ENCODE data around the gene TMEM233.

Gene TMEM233

DNA sequence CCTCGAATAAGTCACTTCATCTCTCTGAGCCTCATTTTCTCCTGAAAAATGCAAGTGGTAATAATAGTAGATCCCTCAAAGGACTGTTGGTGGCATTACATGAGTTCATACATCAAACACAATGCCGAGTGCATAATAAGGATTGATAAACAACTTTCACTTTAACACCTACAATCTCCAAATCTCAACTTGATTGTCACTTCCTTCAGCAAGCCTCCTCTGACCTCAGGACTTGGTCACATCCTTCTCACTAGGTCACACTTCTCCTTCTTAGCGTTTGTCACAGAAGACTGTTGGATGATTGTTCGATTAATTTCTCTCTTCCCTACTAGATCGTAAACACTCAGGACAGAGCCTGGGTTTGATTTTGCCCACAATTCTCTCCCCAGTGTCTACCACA lies 66.5 kb downstream of the TMEM233 start:
- Histone ChIP-seq H3K9me3 (ENCODE audit: control insufficient read depth, insufficient read depth, low read length) (no peaks in the 10 kb centered on the region), H4K20me1 (ENCODE audit: control insufficient read depth, insufficient read depth, low read depth, low read length) (no peaks in the 10 kb centered on the region), H3K4me1 (ENCODE audit: control insufficient read depth, low read length) (peaks cover 5% of the 10 kb centered on the region), H3K27me3 (ENCODE audit: control insufficient read depth, low read length) (no peaks in the 10 kb centered on the region), H3K27ac (ENCODE audit: low read depth, low read length) (no peak overlapping the region), H3K9me2 (replicated peaks; ENCODE audit: control insufficient read depth, low read length) (no peaks in the 10 kb centered on the region), H3F3A (ENCODE audit: control insufficient read depth, insufficient read depth) (peaks cover 3% of the 10 kb centered on the region; the same call in 1 of the 2 replicates), H3K36me3 (ENCODE audit: control insufficient read depth, low read length) (no peaks in the 10 kb centered on the region), H3K79me2 (ENCODE audit: control insufficient read depth, low read length) (no peaks in the 10 kb centered on the region), H3K4me2 (ENCODE audit: low read length) (no peak overlapping the region), H3K4me3 (ENCODE audit: low read length) (no peak overlapping the region)
- TF ChIP-seq, protein P1, sequence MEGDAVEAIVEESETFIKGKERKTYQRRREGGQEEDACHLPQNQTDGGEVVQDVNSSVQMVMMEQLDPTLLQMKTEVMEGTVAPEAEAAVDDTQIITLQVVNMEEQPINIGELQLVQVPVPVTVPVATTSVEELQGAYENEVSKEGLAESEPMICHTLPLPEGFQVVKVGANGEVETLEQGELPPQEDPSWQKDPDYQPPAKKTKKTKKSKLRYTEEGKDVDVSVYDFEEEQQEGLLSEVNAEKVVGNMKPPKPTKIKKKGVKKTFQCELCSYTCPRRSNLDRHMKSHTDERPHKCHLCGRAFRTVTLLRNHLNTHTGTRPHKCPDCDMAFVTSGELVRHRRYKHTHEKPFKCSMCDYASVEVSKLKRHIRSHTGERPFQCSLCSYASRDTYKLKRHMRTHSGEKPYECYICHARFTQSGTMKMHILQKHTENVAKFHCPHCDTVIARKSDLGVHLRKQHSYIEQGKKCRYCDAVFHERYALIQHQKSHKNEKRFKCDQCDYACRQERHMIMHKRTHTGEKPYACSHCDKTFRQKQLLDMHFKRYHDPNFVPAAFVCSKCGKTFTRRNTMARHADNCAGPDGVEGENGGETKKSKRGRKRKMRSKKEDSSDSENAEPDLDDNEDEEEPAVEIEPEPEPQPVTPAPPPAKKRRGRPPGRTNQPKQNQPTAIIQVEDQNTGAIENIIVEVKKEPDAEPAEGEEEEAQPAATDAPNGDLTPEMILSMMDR (IDR thresholded peaks at IDR 0.05; ENCODE audit: low read depth, low read length, poor library complexity, severe bottlenecking) = no peak
- no peak for TF ChIP-seq EZH2phosphoT487 (IDR thresholded peaks at IDR 0.05; ENCODE audit: borderline replicate concordance, low read length)

DNA sequence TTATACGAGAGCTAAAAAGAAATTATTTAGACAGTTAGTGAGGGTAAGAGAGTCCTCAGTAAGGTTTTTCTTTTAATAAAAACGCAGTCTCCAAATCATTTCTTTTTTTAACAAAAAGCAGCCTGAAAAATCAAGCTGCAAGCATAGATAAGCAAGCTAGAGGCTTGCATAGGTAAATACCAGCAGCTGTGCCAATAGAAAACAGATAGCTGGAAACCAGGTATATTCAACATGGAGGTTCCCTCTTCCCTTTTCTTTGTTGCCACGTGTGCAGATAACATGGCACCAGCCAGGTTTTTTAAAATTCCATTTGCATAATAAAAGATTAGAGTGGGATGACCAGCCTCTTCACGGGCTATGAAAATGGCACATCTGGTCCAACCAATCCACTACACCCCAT lies 68.3 kb downstream of the TMEM233 start:
- no peak for TF ChIP-seq EZH2phosphoT487 (IDR thresholded peaks at IDR 0.05; ENCODE audit: borderline replicate concordance, low read length)
- TF ChIP-seq, protein P1 (IDR thresholded peaks at IDR 0.05; ENCODE audit: low read depth, low read length, poor library complexity, severe bottlenecking) = no peak
- no peak overlapping the region for H3K27ac ChIP-seq (ENCODE audit: low read depth, low read length)
- no peaks in the 10 kb centered on the region for H3K9me3 ChIP-seq (ENCODE audit: control insufficient read depth, insufficient read depth, low read length)
- no peak overlapping the region for H3K4me3 ChIP-seq (ENCODE audit: low read length)
- peaks cover 23% of the 10 kb centered on the region for H3K4me1 ChIP-seq (ENCODE audit: control insufficient read depth, low read length)
- no peaks in the 10 kb centered on the region for H3K27me3 ChIP-seq (ENCODE audit: control insufficient read depth, low read length)
- H3K4me2 ChIP-seq (ENCODE audit: low read length) = no peak overlapping the region
- peaks cover 10% of the 10 kb centered on the region for H3F3A ChIP-seq (ENCODE audit: control insufficient read depth, insufficient read depth)
- no peaks in the 10 kb centered on the region for H4K20me1 ChIP-seq (ENCODE audit: control insufficient read depth, insufficient read depth, low read depth, low read length)
- H3K79me2 ChIP-seq (ENCODE audit: control insufficient read depth, low read length) = no peaks in the 10 kb centered on the region
- no peaks in the 10 kb centered on the region for H3K36me3 ChIP-seq (ENCODE audit: control insufficient read depth, low read length)
- H3K9me2 ChIP-seq (replicated peaks; ENCODE audit: control insufficient read depth, low read length) = no peaks in the 10 kb centered on the region

DNA sequence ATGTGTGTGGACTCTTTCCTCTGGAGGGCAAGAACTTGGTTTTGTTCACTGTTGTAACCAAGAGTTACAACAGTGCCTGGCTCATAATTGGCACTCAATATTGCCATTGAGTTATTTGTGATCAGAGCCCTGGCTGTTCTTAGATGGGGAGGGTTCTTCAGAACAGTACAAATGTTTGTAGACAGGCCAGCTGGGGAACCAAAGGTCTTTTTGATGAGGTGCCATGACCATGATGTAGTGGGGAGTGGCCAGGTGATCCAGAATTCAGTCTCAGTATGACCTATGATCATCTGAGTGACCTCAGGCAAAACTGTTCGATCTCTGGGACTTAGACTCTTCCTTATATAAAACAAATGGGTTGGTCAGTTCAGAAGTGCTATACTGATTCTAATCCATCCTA lies 71.1 kb downstream of the TMEM233 start:
- Histone ChIP-seq H3K4me3 (ENCODE audit: low read length) (no peak overlapping the region), H3K4me2 (ENCODE audit: low read length) (no peak overlapping the region), H3F3A (ENCODE audit: control insufficient read depth, insufficient read depth) (peaks cover 16% of the 10 kb centered on the region), H4K20me1 (ENCODE audit: control insufficient read depth, insufficient read depth, low read depth, low read length) (no peaks in the 10 kb centered on the region), H3K36me3 (ENCODE audit: control insufficient read depth, low read length) (peaks cover 12% of the 10 kb centered on the region), H3K27me3 (ENCODE audit: control insufficient read depth, low read length) (no peaks in the 10 kb centered on the region), H3K79me2 (ENCODE audit: control insufficient read depth, low read length) (peaks cover 18% of the 10 kb centered on the region), H3K9me2 (replicated peaks; ENCODE audit: control insufficient read depth, low read length) (no peaks in the 10 kb centered on the region), H3K27ac (ENCODE audit: low read depth, low read length) (no peak overlapping the region), H3K4me1 (ENCODE audit: control insufficient read depth, low read length) (peaks cover 32% of the 10 kb centered on the region), H3K9me3 (ENCODE audit: control insufficient read depth, insufficient read depth, low read length) (no peaks in the 10 kb centered on the region)
- no peak for TF ChIP-seq EZH2phosphoT487 (IDR thresholded peaks at IDR 0.05; ENCODE audit: borderline replicate concordance, low read length)
- TF ChIP-seq, protein P1 (IDR thresholded peaks at IDR 0.05; ENCODE audit: low read depth, low read length, poor library complexity, severe bottlenecking) = no peak

Measured in DOHH2 (cell line).